ENCODE results near the gene PMEPA1. TPM values are rescaled to one million over a fixed set of nuclear protein-coding genes. Genes with fewer than 3 reads are reported as not detected.

The PMEPA1 gene
- total and polyA plus RNA-seq, 2 experiments from 2014 or later = 7.3 to 15.4 TPM

DNA sequence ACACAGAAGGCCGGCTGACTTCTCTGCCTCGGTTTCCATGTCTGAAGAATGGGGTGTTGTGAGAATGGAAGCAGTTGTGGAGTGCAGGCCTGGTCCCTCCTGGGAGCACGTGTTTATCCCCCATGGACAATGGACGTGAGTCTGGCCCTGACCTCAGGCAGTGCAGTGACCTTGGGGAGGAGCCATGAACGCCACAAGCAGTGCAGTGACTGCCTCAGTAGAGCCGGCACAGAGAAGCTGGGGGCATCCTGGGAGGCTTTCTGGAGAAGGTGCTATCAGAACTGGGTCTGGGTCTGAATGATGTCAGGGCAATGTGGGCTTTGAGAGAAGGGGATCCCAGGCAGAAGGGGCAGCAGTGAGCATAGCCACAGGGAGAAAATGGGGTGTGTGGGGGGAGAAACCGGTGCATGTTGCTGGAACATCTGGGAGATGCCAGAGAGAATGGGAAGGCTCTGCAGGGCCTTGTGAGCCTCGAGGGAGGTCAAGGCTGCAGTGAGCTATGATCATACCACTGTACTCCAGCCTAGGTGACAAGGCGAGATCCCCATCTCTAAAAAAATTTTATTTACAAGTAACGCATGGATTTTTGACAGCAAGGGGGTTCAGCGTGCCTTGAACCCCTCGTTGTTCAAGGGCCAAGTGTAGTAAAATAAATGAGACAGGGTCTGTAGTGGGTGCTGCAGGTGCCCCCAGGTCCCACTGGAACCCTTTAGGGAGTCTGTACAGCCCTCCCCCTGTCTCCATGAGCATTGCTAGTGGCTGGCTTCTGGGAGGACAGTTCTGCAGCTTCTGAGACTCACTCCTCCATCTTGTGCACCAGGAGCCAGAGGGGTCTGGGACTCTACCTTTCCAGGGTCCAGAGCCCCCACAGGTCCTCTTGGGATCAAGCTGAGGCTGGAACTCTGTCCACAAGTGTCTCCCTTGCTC is 62.5 kb downstream of the PMEPA1 start:
- TF ChIP-seq STAT1 (IDR thresholded peaks at IDR 0.05; ENCODE audit: unreplicated experiment) = no peak
- TF ChIP-seq, protein P1, sequence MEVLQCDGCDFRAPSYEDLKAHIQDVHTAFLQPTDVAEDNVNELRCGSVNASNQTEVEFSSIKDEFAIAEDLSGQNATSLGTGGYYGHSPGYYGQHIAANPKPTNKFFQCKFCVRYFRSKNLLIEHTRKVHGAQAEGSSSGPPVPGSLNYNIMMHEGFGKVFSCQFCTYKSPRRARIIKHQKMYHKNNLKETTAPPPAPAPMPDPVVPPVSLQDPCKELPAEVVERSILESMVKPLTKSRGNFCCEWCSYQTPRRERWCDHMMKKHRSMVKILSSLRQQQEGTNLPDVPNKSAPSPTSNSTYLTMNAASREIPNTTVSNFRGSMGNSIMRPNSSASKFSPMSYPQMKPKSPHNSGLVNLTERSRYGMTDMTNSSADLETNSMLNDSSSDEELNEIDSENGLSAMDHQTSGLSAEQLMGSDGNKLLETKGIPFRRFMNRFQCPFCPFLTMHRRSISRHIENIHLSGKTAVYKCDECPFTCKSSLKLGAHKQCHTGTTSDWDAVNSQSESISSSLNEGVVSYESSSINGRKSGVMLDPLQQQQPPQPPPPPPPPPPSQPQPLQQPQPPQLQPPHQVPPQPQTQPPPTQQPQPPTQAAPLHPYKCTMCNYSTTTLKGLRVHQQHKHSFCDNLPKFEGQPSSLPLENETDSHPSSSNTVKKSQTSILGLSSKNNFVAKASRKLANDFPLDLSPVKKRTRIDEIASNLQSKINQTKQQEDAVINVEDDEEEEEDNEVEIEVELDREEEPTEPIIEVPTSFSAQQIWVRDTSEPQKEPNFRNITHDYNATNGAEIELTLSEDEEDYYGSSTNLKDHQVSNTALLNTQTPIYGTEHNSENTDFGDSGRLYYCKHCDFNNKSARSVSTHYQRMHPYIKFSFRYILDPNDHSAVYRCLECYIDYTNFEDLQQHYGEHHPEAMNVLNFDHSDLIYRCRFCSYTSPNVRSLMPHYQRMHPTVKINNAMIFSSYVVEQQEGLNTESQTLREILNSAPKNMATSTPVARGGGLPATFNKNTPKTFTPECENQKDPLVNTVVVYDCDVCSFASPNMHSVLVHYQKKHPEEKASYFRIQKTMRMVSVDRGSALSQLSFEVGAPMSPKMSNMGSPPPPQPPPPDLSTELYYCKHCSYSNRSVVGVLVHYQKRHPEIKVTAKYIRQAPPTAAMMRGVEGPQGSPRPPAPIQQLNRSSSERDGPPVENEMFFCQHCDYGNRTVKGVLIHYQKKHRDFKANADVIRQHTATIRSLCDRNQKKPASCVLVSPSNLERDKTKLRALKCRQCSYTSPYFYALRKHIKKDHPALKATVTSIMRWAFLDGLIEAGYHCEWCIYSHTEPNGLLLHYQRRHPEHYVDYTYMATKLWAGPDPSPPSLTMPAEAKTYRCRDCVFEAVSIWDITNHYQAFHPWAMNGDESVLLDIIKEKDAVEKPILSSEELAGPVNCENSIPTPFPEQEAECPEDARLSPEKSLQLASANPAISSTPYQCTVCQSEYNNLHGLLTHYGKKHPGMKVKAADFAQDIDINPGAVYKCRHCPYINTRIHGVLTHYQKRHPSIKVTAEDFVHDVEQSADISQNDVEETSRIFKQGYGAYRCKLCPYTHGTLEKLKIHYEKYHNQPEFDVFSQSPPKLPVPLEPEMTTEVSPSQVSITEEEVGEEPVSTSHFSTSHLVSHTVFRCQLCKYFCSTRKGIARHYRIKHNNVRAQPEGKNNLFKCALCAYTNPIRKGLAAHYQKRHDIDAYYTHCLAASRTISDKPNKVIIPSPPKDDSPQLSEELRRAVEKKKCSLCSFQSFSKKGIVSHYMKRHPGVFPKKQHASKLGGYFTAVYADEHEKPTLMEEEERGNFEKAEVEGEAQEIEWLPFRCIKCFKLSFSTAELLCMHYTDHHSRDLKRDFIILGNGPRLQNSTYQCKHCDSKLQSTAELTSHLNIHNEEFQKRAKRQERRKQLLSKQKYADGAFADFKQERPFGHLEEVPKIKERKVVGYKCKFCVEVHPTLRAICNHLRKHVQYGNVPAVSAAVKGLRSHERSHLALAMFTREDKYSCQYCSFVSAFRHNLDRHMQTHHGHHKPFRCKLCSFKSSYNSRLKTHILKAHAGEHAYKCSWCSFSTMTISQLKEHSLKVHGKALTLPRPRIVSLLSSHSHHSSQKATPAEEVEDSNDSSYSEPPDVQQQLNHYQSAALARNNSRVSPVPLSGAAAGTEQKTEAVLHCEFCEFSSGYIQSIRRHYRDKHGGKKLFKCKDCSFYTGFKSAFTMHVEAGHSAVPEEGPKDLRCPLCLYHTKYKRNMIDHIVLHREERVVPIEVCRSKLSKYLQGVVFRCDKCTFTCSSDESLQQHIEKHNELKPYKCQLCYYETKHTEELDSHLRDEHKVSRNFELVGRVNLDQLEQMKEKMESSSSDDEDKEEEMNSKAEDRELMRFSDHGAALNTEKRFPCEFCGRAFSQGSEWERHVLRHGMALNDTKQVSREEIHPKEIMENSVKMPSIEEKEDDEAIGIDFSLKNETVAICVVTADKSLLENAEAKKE (CRISPR knock-in tag; IDR thresholded peaks at IDR 0.05) = no peak
- no peak for TF ChIP-seq ZNF331 (CRISPR knock-in tag; IDR thresholded peaks at IDR 0.05; ENCODE audit: low read depth)
- no peak for TF ChIP-seq ZNF114 (CRISPR knock-in tag; IDR thresholded peaks at IDR 0.05)
- TF ChIP-seq JUNB (IDR thresholded peaks at IDR 0.05; ENCODE audit: unreplicated experiment) = no peak
- TF ChIP-seq POLR2AphosphoS5 (IDR thresholded peaks at IDR 0.05; ENCODE audit: low read depth) = no peak
- TF ChIP-seq, protein P2, sequence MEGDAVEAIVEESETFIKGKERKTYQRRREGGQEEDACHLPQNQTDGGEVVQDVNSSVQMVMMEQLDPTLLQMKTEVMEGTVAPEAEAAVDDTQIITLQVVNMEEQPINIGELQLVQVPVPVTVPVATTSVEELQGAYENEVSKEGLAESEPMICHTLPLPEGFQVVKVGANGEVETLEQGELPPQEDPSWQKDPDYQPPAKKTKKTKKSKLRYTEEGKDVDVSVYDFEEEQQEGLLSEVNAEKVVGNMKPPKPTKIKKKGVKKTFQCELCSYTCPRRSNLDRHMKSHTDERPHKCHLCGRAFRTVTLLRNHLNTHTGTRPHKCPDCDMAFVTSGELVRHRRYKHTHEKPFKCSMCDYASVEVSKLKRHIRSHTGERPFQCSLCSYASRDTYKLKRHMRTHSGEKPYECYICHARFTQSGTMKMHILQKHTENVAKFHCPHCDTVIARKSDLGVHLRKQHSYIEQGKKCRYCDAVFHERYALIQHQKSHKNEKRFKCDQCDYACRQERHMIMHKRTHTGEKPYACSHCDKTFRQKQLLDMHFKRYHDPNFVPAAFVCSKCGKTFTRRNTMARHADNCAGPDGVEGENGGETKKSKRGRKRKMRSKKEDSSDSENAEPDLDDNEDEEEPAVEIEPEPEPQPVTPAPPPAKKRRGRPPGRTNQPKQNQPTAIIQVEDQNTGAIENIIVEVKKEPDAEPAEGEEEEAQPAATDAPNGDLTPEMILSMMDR (conservative IDR thresholded peaks at IDR 0.05; ENCODE audit: low read depth in 2 of 2) = no peak
- TF ChIP-seq, protein P3, sequence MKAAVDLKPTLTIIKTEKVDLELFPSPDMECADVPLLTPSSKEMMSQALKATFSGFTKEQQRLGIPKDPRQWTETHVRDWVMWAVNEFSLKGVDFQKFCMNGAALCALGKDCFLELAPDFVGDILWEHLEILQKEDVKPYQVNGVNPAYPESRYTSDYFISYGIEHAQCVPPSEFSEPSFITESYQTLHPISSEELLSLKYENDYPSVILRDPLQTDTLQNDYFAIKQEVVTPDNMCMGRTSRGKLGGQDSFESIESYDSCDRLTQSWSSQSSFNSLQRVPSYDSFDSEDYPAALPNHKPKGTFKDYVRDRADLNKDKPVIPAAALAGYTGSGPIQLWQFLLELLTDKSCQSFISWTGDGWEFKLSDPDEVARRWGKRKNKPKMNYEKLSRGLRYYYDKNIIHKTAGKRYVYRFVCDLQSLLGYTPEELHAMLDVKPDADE (IDR thresholded peaks at IDR 0.05) = no peak
- no peak for TF ChIP-seq EZH2 (IDR thresholded peaks at IDR 0.05; ENCODE audit: low read depth, unreplicated experiment)
- no peak for TF ChIP-seq NANOG (IDR thresholded peaks at IDR 0.05; ENCODE audit: borderline replicate concordance)
- TF ChIP-seq EZH2phosphoT487 (IDR thresholded peaks at IDR 0.05; ENCODE audit: unreplicated experiment) = no peak
- no peak for TF ChIP-seq CREB1 (CRISPR knock-in tag; IDR thresholded peaks at IDR 0.05; ENCODE audit: low read depth)
- TF ChIP-seq, protein P4, sequence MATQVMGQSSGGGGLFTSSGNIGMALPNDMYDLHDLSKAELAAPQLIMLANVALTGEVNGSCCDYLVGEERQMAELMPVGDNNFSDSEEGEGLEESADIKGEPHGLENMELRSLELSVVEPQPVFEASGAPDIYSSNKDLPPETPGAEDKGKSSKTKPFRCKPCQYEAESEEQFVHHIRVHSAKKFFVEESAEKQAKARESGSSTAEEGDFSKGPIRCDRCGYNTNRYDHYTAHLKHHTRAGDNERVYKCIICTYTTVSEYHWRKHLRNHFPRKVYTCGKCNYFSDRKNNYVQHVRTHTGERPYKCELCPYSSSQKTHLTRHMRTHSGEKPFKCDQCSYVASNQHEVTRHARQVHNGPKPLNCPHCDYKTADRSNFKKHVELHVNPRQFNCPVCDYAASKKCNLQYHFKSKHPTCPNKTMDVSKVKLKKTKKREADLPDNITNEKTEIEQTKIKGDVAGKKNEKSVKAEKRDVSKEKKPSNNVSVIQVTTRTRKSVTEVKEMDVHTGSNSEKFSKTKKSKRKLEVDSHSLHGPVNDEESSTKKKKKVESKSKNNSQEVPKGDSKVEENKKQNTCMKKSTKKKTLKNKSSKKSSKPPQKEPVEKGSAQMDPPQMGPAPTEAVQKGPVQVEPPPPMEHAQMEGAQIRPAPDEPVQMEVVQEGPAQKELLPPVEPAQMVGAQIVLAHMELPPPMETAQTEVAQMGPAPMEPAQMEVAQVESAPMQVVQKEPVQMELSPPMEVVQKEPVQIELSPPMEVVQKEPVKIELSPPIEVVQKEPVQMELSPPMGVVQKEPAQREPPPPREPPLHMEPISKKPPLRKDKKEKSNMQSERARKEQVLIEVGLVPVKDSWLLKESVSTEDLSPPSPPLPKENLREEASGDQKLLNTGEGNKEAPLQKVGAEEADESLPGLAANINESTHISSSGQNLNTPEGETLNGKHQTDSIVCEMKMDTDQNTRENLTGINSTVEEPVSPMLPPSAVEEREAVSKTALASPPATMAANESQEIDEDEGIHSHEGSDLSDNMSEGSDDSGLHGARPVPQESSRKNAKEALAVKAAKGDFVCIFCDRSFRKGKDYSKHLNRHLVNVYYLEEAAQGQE (IDR thresholded peaks at IDR 0.05; ENCODE audit: unreplicated experiment) = no peak
- no peak overlapping the region for H2AFZ ChIP-seq
- DNase-seq (ENCODE audit: low spot score) (no peak), ATAC-seq (no peak)
- no peaks in the 10 kb centered on the region for H3K79me2 ChIP-seq (replicated peaks; ENCODE audit: insufficient read depth)
- H3K9me2 ChIP-seq (ENCODE audit: insufficient read depth) = no peaks in the 10 kb centered on the region
- Mint-ChIP-seq H3K36me3 (ENCODE audit: low read depth) (peaks cover 28% of the 10 kb centered on the region), H3K27ac (no peak overlapping the region), H3K27me3 (ENCODE audit: insufficient read depth, low read depth, poor library complexity) (peaks cover 2% of the 10 kb centered on the region), H3K4me3 (no peak overlapping the region), H3K4me1 (peaks cover 4% of the 10 kb centered on the region; the same call in 2 of the 3 replicates), H3K9me3 (peaks cover 37% of the 10 kb centered on the region)
- no peaks in the 10 kb centered on the region; the same call in 1 of the 2 replicates for H4K20me1 ChIP-seq (replicated peaks; ENCODE audit: insufficient read depth)
- no peak overlapping the region for H3K27ac ChIP-seq (ENCODE audit: low read depth)
- H3K4me3 ChIP-seq = no peak overlapping the region
- no peaks in the 10 kb centered on the region; the same call in 1 of the 2 replicates for H3K36me3 ChIP-seq (ENCODE audit: insufficient read depth)
- H3K4me1 ChIP-seq (ENCODE audit: insufficient read depth) = no peaks in the 10 kb centered on the region
- H3K4me2 ChIP-seq = no peak overlapping the region
- no peaks in the 10 kb centered on the region for H3F3A ChIP-seq (replicated peaks; ENCODE audit: low read depth)
- no peaks in the 10 kb centered on the region for H3K27me3 ChIP-seq (ENCODE audit: insufficient read depth)

Measured in GM23338 (cell line).